Measurements from ENCODE around the gene LAYN. TPM values are rescaled to one million over a fixed set of nuclear protein-coding genes. Genes with fewer than 3 reads are reported as not detected.

LAYN gene
- total and polyA plus RNA-seq, 9 of the 15 experiments (the other 6 are each of a cell fraction or from before 2014, with no cell fraction given), result not detected

GRCh38 chr11:111525456-111525855 lies 15.1 kb upstream of the LAYN start:
- no peaks in the 10 kb centered on the region for H3K9me1 ChIP-seq (ENCODE audit: control insufficient read depth, insufficient read depth, low read length)
- H3K9me3 ChIP-seq (replicated peaks; ENCODE audit: control insufficient read depth, insufficient read depth, low read depth, low read length), result no peaks in the 10 kb centered on the region
- in situ Hi-C loops (cut with MboI), result no loop called here
- WGBS (ENCODE audit: insufficient coverage, low coverage, missing lambda C conversion rate), result 0% methylated on average over 1 of the region's 1 CpG
- no peak overlapping the region for H3K4me2 ChIP-seq (ENCODE audit: insufficient read depth, low read length)
- TF ChIP-seq ZNF121 (CRISPR knock-in tag; conservative IDR thresholded peaks at IDR 0.05), result no peak
- TF ChIP-seq SREBF1 (IDR thresholded peaks at IDR 0.05; ENCODE audit: borderline replicate concordance, low read depth, low read length), result no peak
- no TSS peak for BruUV-seq (replicated peaks)
- ChIA-PET CTCF (ENCODE audit: low intra/inter-chr PET ratio) (no interaction called here), POLR2A (no interaction called here)
- FAIRE-seq (no peak), DNase-seq (ENCODE audit: extremely low read depth in 1 of 4, low spot score in 3 of 4) (no peak), ATAC-seq (no peak)
- H3K9ac ChIP-seq (ENCODE audit: insufficient read depth in 1 of 2, low read depth in 2 of 2, low read length in 2 of 2), result no peak overlapping the region
- no peak overlapping the region for H2AFZ ChIP-seq (ENCODE audit: low read depth, low read length)
- H3K27me3 ChIP-seq (ENCODE audit: control insufficient read depth in 2 of 2, insufficient read depth in 2 of 2, low read length in 2 of 2), result peaks cover 8 to 14% of the 10 kb centered on the region in 2 experiments
- no peaks in the 10 kb centered on the region for H3K36me3 ChIP-seq (ENCODE audit: control insufficient read depth, insufficient read depth, low read length)
- no peak overlapping the region for H3K4me3 ChIP-seq
- H3K4me1 ChIP-seq (replicated peaks in 1 of 2; ENCODE audit: control insufficient read depth in 2 of 2, insufficient read depth in 2 of 2, low read length in 2 of 2), result no peaks in the 10 kb centered on the region
- no peak overlapping the region for H3K27ac ChIP-seq (ENCODE audit: extremely low read depth, low read depth, low read length)
- no peaks in the 10 kb centered on the region for H3K79me2 ChIP-seq (ENCODE audit: control insufficient read depth, insufficient read depth, low read length)
- H4K20me1 ChIP-seq (replicated peaks; ENCODE audit: control insufficient read depth, insufficient read depth, low read length), result no peaks in the 10 kb centered on the region
- intact Hi-C loops (cut with micrococcal nuclease), result no loop called here

- Histone ChIP-seq H2AFZ (ENCODE audit: low read depth, low read length) (no peak overlapping the region), H3K36me3 (ENCODE audit: control insufficient read depth, insufficient read depth, low read length) (no peaks in the 10 kb centered on the region), H3K4me3 (no peak overlapping the region), H3K4me2 (ENCODE audit: insufficient read depth, low read length) (no peak overlapping the region), H3K9me3 (replicated peaks; ENCODE audit: control insufficient read depth, insufficient read depth, low read depth, low read length) (no peaks in the 10 kb centered on the region), H3K9ac (ENCODE audit: insufficient read depth in 1 of 2, low read depth in 2 of 2, low read length in 2 of 2) (no peak overlapping the region), H3K9me1 (ENCODE audit: control insufficient read depth, insufficient read depth, low read length) (no peaks in the 10 kb centered on the region), H3K27me3 (ENCODE audit: control insufficient read depth in 2 of 2, insufficient read depth in 2 of 2, low read length in 2 of 2) (peaks cover 8 to 14% of the 10 kb centered on the region in 2 experiments), H4K20me1 (replicated peaks; ENCODE audit: control insufficient read depth, insufficient read depth, low read length) (no peaks in the 10 kb centered on the region), H3K79me2 (ENCODE audit: control insufficient read depth, insufficient read depth, low read length) (no peaks in the 10 kb centered on the region), H3K4me1 (replicated peaks in 1 of 2; ENCODE audit: control insufficient read depth in 2 of 2, insufficient read depth in 2 of 2, low read length in 2 of 2) (no peaks in the 10 kb centered on the region), H3K27ac (ENCODE audit: extremely low read depth, low read depth, low read length) (no peak overlapping the region)
- WGBS (ENCODE audit: insufficient coverage, low coverage, missing lambda C conversion rate), result 0% methylated on average over 1 of the region's 1 CpG
- POLR2A ChIA-PET, result interaction anchor here (0.6 kb wide), 1 partner anchor 41 kb away, joined by 3 read pairs; no protein-coding TSS in a partner anchor
- FAIRE-seq (no peak), ATAC-seq (no peak), DNase-seq (ENCODE audit: extremely low read depth in 1 of 4, low spot score in 3 of 4) (no peak)
- in situ Hi-C loops (cut with MboI) (no loop called here), intact Hi-C loops (cut with micrococcal nuclease) (no loop called here)
- no TSS peak for BruUV-seq (replicated peaks)
- CTCF ChIA-PET (ENCODE audit: low intra/inter-chr PET ratio), result no interaction called here
- TF ChIP-seq ZBTB8A (IDR thresholded peaks at IDR 0.05; ENCODE audit: partially characterized antibody) (no peak), SMARCC2 (IDR thresholded peaks at IDR 0.05; ENCODE audit: low read depth) (no peak), ZBTB40 (IDR thresholded peaks at IDR 0.05) (no peak), ZBTB40 (CRISPR knock-in tag; IDR thresholded peaks at IDR 0.05) (no peak)
Observed at GRCh38 chr11:111526501-111526900, 14.0 kb upstream of the LAYN start.

All from K562 (cell line).